Measurements from ENCODE around the gene MYBPC3.

Gene MYBPC3

GRCh38 chr11:47395223-47396048, 42.9 kb upstream of the MYBPC3 start:
- TF ChIP-seq CTCF (conservative IDR thresholded peaks at IDR 0.05; ENCODE audit: low read length), result no peak
- no peak for TF ChIP-seq EZH2phosphoT487 (IDR thresholded peaks at IDR 0.05; ENCODE audit: borderline replicate concordance)
- H2AFZ ChIP-seq (ENCODE audit: low read length), result no peak overlapping the region

GRCh38 chr11:47394322-47395222, 42.1 kb upstream of the MYBPC3 start:
- H3K4me2 ChIP-seq (ENCODE audit: low read depth, low read length, poor library complexity, severe bottlenecking), result peak overlapping the region; percentile 83
- H3K27me3 ChIP-seq (ENCODE audit: insufficient read depth, low read length, poor library complexity, severe bottlenecking), result no peaks in the 10 kb centered on the region
- H3K9me3 ChIP-seq (ENCODE audit: insufficient read depth, low read depth, low read length), result no peaks in the 10 kb centered on the region
- H4K20me1 ChIP-seq (ENCODE audit: insufficient read depth, low read length, poor library complexity, severe bottlenecking), result no peaks in the 10 kb centered on the region
- H3K4me1 ChIP-seq (ENCODE audit: insufficient read depth, low read length, poor library complexity, severe bottlenecking), result peaks cover 79% of the 10 kb centered on the region
- H2AFZ ChIP-seq (ENCODE audit: low read length), result no peak overlapping the region
- TF ChIP-seq CTCF (conservative IDR thresholded peaks at IDR 0.05; ENCODE audit: low read length) (no peak), EZH2phosphoT487 (IDR thresholded peaks at IDR 0.05; ENCODE audit: borderline replicate concordance) (no peak)
- H3K9me2 ChIP-seq (replicated peaks; ENCODE audit: low read depth, low read length), result no peaks in the 10 kb centered on the region
- no peaks in the 10 kb centered on the region for H3K36me3 ChIP-seq (ENCODE audit: insufficient read depth, low read length)
- peak overlapping the region; percentile 60 for H3K4me3 ChIP-seq (ENCODE audit: low read length, poor library complexity, severe bottlenecking)
- H3F3A ChIP-seq (ENCODE audit: low read depth), result no peaks in the 10 kb centered on the region
- H3K79me2 ChIP-seq (ENCODE audit: insufficient read depth, low read length), result no peaks in the 10 kb centered on the region
- H3K9ac ChIP-seq (ENCODE audit: low read depth, low read length, poor library complexity, severe bottlenecking), result peak overlapping the region; percentile 84

More at GRCh38 chr11:47395223-47396048, 42.9 kb upstream of the MYBPC3 start:
- H4K20me1 ChIP-seq (ENCODE audit: insufficient read depth, low read length, poor library complexity, severe bottlenecking), result no peaks in the 10 kb centered on the region
- no peaks in the 10 kb centered on the region for H3K9me2 ChIP-seq (replicated peaks; ENCODE audit: low read depth, low read length)
- no peaks in the 10 kb centered on the region for H3K9me3 ChIP-seq (ENCODE audit: insufficient read depth, low read depth, low read length)
- no peaks in the 10 kb centered on the region for H3K36me3 ChIP-seq (ENCODE audit: insufficient read depth, low read length)
- H3K4me1 ChIP-seq (ENCODE audit: insufficient read depth, low read length, poor library complexity, severe bottlenecking), result peaks cover 81% of the 10 kb centered on the region
- H3K27me3 ChIP-seq (ENCODE audit: insufficient read depth, low read length, poor library complexity, severe bottlenecking), result no peaks in the 10 kb centered on the region
- peak overlapping the region; percentile 60 for H3K4me3 ChIP-seq (ENCODE audit: low read length, poor library complexity, severe bottlenecking)
- peak overlapping the region; percentile 84 for H3K9ac ChIP-seq (ENCODE audit: low read depth, low read length, poor library complexity, severe bottlenecking)
- peak overlapping the region; percentile 83 for H3K4me2 ChIP-seq (ENCODE audit: low read depth, low read length, poor library complexity, severe bottlenecking)
- peaks cover 2% of the 10 kb centered on the region for H3F3A ChIP-seq (ENCODE audit: low read depth)
- no peaks in the 10 kb centered on the region for H3K79me2 ChIP-seq (ENCODE audit: insufficient read depth, low read length)

GRCh38 chr11:47394050-47394321, 41.5 kb upstream of the MYBPC3 start:
- peaks cover 76% of the 10 kb centered on the region for H3K4me1 ChIP-seq (ENCODE audit: insufficient read depth, low read length, poor library complexity, severe bottlenecking)
- no peaks in the 10 kb centered on the region for H3K9me3 ChIP-seq (ENCODE audit: insufficient read depth, low read depth, low read length)
- peak overlapping the region; percentile 83 for H3K4me2 ChIP-seq (ENCODE audit: low read depth, low read length, poor library complexity, severe bottlenecking)
- H2AFZ ChIP-seq (ENCODE audit: low read length), result no peak overlapping the region
- H3K27me3 ChIP-seq (ENCODE audit: insufficient read depth, low read length, poor library complexity, severe bottlenecking), result no peaks in the 10 kb centered on the region
- no peaks in the 10 kb centered on the region for H3K9me2 ChIP-seq (replicated peaks; ENCODE audit: low read depth, low read length)
- peak overlapping the region; percentile 84 for H3K9ac ChIP-seq (ENCODE audit: low read depth, low read length, poor library complexity, severe bottlenecking)
- no peaks in the 10 kb centered on the region for H4K20me1 ChIP-seq (ENCODE audit: insufficient read depth, low read length, poor library complexity, severe bottlenecking)
- no peaks in the 10 kb centered on the region for H3K36me3 ChIP-seq (ENCODE audit: insufficient read depth, low read length)
- no peaks in the 10 kb centered on the region for H3F3A ChIP-seq (ENCODE audit: low read depth)
- no peaks in the 10 kb centered on the region for H3K79me2 ChIP-seq (ENCODE audit: insufficient read depth, low read length)
- TF ChIP-seq EZH2phosphoT487 (IDR thresholded peaks at IDR 0.05; ENCODE audit: borderline replicate concordance) (no peak), CTCF (conservative IDR thresholded peaks at IDR 0.05; ENCODE audit: low read length) (no peak)
- H3K4me3 ChIP-seq (ENCODE audit: low read length, poor library complexity, severe bottlenecking), result peak overlapping the region; percentile 60

Data from Loucy (cell line).